Prostate gland (tissue), 2 donors: ENCODE results near the gene TFB2M.

ENCODE experiments used
- POLR2A ChIP-seq: fragments of 450-650 bp; IDR thresholded peaks from one replicate; pipeline ENCODE4 v1.6.1; 2016; ENCODE audit warnings: antibody characterized with exemption, mild to moderate bottlenecking
- POLR2AphosphoS5 ChIP-seq: sonication (generic); formaldehyde crosslinking; IDR thresholded peaks from one replicate; pipeline ENCODE4 v1.6.1; 2017; ENCODE audit warnings: antibody characterized with exemption
- TF ChIP-seq, protein P1 (sequence below), 4 experiments: fragments of 200-600 bp in 2 of 4; fragments of 450-650 bp in 2 of 4; sonication (generic) in 2 of 4; IDR thresholded peaks; 1 replicate in 3 of 4; 2 replicates in 1 of 4; pipeline ENCODE4 v1.5.1; 2016 to 2019; ENCODE audit warnings: antibody characterized with exemption in 4 of 4, mild to moderate bottlenecking in 2 of 4, moderate library complexity in 2 of 4

GRCh38 chr1:246549665-246550064 is 16.4 kb downstream of the TFB2M start:
- TF ChIP-seq, protein P1, sequence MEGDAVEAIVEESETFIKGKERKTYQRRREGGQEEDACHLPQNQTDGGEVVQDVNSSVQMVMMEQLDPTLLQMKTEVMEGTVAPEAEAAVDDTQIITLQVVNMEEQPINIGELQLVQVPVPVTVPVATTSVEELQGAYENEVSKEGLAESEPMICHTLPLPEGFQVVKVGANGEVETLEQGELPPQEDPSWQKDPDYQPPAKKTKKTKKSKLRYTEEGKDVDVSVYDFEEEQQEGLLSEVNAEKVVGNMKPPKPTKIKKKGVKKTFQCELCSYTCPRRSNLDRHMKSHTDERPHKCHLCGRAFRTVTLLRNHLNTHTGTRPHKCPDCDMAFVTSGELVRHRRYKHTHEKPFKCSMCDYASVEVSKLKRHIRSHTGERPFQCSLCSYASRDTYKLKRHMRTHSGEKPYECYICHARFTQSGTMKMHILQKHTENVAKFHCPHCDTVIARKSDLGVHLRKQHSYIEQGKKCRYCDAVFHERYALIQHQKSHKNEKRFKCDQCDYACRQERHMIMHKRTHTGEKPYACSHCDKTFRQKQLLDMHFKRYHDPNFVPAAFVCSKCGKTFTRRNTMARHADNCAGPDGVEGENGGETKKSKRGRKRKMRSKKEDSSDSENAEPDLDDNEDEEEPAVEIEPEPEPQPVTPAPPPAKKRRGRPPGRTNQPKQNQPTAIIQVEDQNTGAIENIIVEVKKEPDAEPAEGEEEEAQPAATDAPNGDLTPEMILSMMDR (IDR thresholded peaks at IDR 0.05), result no peak
- no peak for TF ChIP-seq POLR2A
- TF ChIP-seq POLR2AphosphoS5, result no peak
